H1 (cell line): ENCODE data around the gene DYNLT1. TPM values are rescaled to one million over a fixed set of nuclear protein-coding genes. Genes with fewer than 3 reads are reported as not detected.

ENCODE experiments used
- ASH2L ChIP-seq: fragments of 200-600, 300-600 bp; sonication (generic); IDR thresholded peaks from one replicate; pipeline ENCODE4 v1.7.1; 2017; ENCODE audit warnings: low read length
- HDAC2 ChIP-seq, 2 experiments: fragments of 300-600 bp in 1 of 2; sonication (generic) in 1 of 2; IDR thresholded peaks; 2 replicates each; pipeline ENCODE4 v1.6.1; 2011 to 2012; ENCODE audit warnings: low read depth in 2 of 2, low read length in 2 of 2, mild to moderate bottlenecking in 2 of 2, moderate library complexity in 2 of 2, borderline replicate concordance in 1 of 2, inconsistent platforms in 1 of 2
- POLR2A ChIP-seq, 2 experiments: IDR thresholded peaks; 1 replicate in 1 of 2; 2 replicates in 1 of 2; pipeline ENCODE4 v1.6.1; 2011; ENCODE audit warnings: low read depth in 2 of 2, low read length in 2 of 2, mild to moderate bottlenecking in 2 of 2; ENCODE audit errors: control extremely low read depth in 1 of 2
- polyA plus RNA-seq, 7 experiments: library from polyadenylated mRNA; depleted of rRNA in 3 of 7; stranded (reverse) in 5 of 7; unstranded in 2 of 7; fragments of >200 nt in 5 of 7; fragments of 200-250 nt in 2 of 7; gene quantifications; 1 replicate in 5 of 7; 2 replicates in 1 of 7; 4 replicates in 1 of 7; pipeline versions ENCODE4 v1.2.1 to v1.2.3, GENCODE V29; 2011 to 2013; ENCODE audit warnings: missing spikeins in 2 of 7, mixed read lengths in 2 of 7
- total RNA-seq: library from RNA; stranded (reverse); fragmentation: NEBNext Ultra II Directional; extraction: Animal tissue kit (Norgen Biotek cat#: 25700); gene quantifications from 2 replicates; pipeline ENCODE4 v1.2.1, GENCODE V29; 2021
- TF ChIP-seq, protein P1 (sequence below): fragments of 300-600 bp; sonication (generic); IDR thresholded peaks from 2 replicates; pipeline ENCODE4 v1.7.1; 2012; ENCODE audit warnings: low read length, moderate library complexity, mild to moderate bottlenecking, inconsistent platforms; ENCODE audit not compliant: insufficient replicate concordance

DYNLT1 gene
- total and polyA plus RNA-seq, 2 of the 8 experiments (the other 6 are each of a cell fraction or from before 2014, with no cell fraction given), result 119 to 245 TPM

GRCh38 chr6:158611541-158612370, 32.8 kb downstream of the DYNLT1 start (continued):
- TF ChIP-seq, protein P1, sequence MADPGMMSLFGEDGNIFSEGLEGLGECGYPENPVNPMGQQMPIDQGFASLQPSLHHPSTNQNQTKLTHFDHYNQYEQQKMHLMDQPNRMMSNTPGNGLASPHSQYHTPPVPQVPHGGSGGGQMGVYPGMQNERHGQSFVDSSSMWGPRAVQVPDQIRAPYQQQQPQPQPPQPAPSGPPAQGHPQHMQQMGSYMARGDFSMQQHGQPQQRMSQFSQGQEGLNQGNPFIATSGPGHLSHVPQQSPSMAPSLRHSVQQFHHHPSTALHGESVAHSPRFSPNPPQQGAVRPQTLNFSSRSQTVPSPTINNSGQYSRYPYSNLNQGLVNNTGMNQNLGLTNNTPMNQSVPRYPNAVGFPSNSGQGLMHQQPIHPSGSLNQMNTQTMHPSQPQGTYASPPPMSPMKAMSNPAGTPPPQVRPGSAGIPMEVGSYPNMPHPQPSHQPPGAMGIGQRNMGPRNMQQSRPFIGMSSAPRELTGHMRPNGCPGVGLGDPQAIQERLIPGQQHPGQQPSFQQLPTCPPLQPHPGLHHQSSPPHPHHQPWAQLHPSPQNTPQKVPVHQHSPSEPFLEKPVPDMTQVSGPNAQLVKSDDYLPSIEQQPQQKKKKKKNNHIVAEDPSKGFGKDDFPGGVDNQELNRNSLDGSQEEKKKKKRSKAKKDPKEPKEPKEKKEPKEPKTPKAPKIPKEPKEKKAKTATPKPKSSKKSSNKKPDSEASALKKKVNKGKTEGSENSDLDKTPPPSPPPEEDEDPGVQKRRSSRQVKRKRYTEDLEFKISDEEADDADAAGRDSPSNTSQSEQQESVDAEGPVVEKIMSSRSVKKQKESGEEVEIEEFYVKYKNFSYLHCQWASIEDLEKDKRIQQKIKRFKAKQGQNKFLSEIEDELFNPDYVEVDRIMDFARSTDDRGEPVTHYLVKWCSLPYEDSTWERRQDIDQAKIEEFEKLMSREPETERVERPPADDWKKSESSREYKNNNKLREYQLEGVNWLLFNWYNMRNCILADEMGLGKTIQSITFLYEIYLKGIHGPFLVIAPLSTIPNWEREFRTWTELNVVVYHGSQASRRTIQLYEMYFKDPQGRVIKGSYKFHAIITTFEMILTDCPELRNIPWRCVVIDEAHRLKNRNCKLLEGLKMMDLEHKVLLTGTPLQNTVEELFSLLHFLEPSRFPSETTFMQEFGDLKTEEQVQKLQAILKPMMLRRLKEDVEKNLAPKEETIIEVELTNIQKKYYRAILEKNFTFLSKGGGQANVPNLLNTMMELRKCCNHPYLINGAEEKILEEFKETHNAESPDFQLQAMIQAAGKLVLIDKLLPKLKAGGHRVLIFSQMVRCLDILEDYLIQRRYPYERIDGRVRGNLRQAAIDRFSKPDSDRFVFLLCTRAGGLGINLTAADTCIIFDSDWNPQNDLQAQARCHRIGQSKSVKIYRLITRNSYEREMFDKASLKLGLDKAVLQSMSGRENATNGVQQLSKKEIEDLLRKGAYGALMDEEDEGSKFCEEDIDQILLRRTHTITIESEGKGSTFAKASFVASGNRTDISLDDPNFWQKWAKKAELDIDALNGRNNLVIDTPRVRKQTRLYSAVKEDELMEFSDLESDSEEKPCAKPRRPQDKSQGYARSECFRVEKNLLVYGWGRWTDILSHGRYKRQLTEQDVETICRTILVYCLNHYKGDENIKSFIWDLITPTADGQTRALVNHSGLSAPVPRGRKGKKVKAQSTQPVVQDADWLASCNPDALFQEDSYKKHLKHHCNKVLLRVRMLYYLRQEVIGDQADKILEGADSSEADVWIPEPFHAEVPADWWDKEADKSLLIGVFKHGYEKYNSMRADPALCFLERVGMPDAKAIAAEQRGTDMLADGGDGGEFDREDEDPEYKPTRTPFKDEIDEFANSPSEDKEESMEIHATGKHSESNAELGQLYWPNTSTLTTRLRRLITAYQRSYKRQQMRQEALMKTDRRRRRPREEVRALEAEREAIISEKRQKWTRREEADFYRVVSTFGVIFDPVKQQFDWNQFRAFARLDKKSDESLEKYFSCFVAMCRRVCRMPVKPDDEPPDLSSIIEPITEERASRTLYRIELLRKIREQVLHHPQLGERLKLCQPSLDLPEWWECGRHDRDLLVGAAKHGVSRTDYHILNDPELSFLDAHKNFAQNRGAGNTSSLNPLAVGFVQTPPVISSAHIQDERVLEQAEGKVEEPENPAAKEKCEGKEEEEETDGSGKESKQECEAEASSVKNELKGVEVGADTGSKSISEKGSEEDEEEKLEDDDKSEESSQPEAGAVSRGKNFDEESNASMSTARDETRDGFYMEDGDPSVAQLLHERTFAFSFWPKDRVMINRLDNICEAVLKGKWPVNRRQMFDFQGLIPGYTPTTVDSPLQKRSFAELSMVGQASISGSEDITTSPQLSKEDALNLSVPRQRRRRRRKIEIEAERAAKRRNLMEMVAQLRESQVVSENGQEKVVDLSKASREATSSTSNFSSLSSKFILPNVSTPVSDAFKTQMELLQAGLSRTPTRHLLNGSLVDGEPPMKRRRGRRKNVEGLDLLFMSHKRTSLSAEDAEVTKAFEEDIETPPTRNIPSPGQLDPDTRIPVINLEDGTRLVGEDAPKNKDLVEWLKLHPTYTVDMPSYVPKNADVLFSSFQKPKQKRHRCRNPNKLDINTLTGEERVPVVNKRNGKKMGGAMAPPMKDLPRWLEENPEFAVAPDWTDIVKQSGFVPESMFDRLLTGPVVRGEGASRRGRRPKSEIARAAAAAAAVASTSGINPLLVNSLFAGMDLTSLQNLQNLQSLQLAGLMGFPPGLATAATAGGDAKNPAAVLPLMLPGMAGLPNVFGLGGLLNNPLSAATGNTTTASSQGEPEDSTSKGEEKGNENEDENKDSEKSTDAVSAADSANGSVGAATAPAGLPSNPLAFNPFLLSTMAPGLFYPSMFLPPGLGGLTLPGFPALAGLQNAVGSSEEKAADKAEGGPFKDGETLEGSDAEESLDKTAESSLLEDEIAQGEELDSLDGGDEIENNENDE, result no peak
- peak; percentile 99 for TF ChIP-seq ASH2L
- TF ChIP-seq HDAC2 (IDR thresholded peaks at IDR 0.05; ENCODE audit: borderline replicate concordance in 1 of 2, low read depth in 2 of 2, low read length in 2 of 2), result 0 out of 4 replicates have a peak, but pooled peaks of 1 of the 2 experiments have one; percentile 34
- peak in 1 of 2 experiments; percentile 37; a peak in 1 of 3 replicates for TF ChIP-seq POLR2A (IDR thresholded peaks at IDR 0.05; ENCODE audit: control extremely low read depth in 1 of 2, low read depth in 2 of 2, low read length in 2 of 2)
